Stomach (tissue), 4 donors: ENCODE data around the gene SUDS3.

Experiments
- CTCF ChIP-seq, 7 experiments: fragments of 450-650 bp in 4 of 7; fragments of 200-600 bp in 3 of 7; sonication (generic) in 3 of 7; IDR thresholded peaks; one replicate each; pipeline ENCODE4 v1.5.1; 2016 to 2019; ENCODE audit warnings: antibody characterized with exemption in 7 of 7, control low read depth in 2 of 7, mild to moderate bottlenecking in 1 of 7
- POLR2AphosphoS5 ChIP-seq, 3 donors: sonication (generic); formaldehyde crosslinking; IDR thresholded peaks; one replicate each; pipeline ENCODE4 v1.6.1; 2016; ENCODE audit warnings: antibody characterized with exemption in 3 of 3

DNA sequence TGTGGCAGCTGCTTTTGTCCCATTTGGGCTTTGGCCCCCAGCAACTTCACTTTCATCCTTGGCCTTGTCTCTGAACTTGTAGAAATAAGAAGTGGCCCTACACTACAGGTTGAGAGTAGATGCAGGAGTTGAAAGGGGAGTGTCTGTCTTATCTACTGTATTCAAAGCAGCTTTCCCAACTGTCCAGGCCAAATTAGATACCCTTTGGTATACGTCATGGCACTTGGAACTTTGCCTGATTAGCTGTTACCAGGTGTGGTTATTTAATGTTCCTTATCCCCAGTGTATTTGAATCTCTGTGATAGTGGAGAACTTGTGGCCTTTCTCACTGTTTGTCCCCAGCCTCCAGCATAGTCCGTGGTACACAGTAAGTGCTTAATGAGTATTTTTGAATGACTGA lies 33.5 kb downstream of the SUDS3 start:
- no peak for TF ChIP-seq CTCF (IDR thresholded peaks at IDR 0.05)
- TF ChIP-seq POLR2AphosphoS5 (IDR thresholded peaks at IDR 0.05): peak in 2 of 3 donors; percentile 57 to 75
